Brain microvascular endothelial cell (primary cell): ENCODE measurements around the gene CCDC196.

Experiments
- DNase-seq: peaks from one replicate; pipeline ENCODE4 v3.0.0-alpha.2; 2020
- H3K27ac ChIP-seq: fragments of 250-450 bp; sonication (Bioruptor Pico); 2 replicates; pipeline ENCODE4 v1.5.1; 2020; ENCODE audit warnings: mild to moderate bottlenecking, moderate library complexity
- H3K27me3 ChIP-seq: fragments of 250-450 bp; sonication (Bioruptor Pico); replicated peaks from 2 replicates; pipeline ENCODE4 v1.5.1; 2020; ENCODE audit warnings: mild to moderate bottlenecking
- H3K36me3 ChIP-seq: fragments of 250-450 bp; sonication (Bioruptor Pico); replicated peaks from 2 replicates; pipeline ENCODE4 v1.5.1; 2020; ENCODE audit warnings: mild to moderate bottlenecking
- H3K4me3 ChIP-seq: 2 replicates; pipeline ENCODE4 v1.5.1; 2011; ENCODE audit warnings: low read depth, mild to moderate bottlenecking, control low read depth, low read length, moderate library complexity
- CTCF ChIP-seq: IDR thresholded peaks from 2 replicates; pipeline ENCODE4 v1.5.1; 2011; ENCODE audit warnings: low read depth, mild to moderate bottlenecking, moderate library complexity, low read length, control low read depth, inconsistent platforms; ENCODE audit errors: missing control alignments
- in situ Hi-C: cut with HindIII; loops from 2 replicates; pipeline ENCODE4 v1.10.0; 2017; ENCODE audit warnings: low sequenced_read_pairs, low pct_ligation_motif_present

Gene CCDC196

GRCh38 chr14:66511849-66512248, 25.7 kb downstream of the CCDC196 start:
- DNase-seq = no peak
- Histone ChIP-seq H3K27ac (no peak overlapping the region), H3K27me3 (no peaks in the 10 kb centered on the region), H3K4me3 (no peak overlapping the region), H3K36me3 (no peaks in the 10 kb centered on the region)
- in situ Hi-C loops = no loop called here
- TF ChIP-seq CTCF = no peak

- DNase-seq = no peak
- no peak overlapping the region for H3K27ac ChIP-seq
- no peaks in the 10 kb centered on the region for H3K27me3 ChIP-seq
- no peaks in the 10 kb centered on the region for H3K36me3 ChIP-seq
- no peak overlapping the region for H3K4me3 ChIP-seq
- TF ChIP-seq CTCF = no peak
- in situ Hi-C loops = no loop called here
These were observed 28.0 kb downstream of the CCDC196 start for GRCh38 chr14:66514213-66514612.

- Histone ChIP-seq H3K36me3 (no peaks in the 10 kb centered on the region), H3K27ac (no peak overlapping the region), H3K4me3 (no peak overlapping the region), H3K27me3 (no peaks in the 10 kb centered on the region)
- no peak for TF ChIP-seq CTCF
- no peak for DNase-seq
- in situ Hi-C loops = no loop called here
These were observed 44.4 kb downstream of the CCDC196 start for GRCh38 chr14:66530526-66530925.

GRCh38 chr14:66539034-66539433, 52.9 kb downstream of the CCDC196 start:
- no peaks in the 10 kb centered on the region for H3K36me3 ChIP-seq
- no peak for DNase-seq
- no peaks in the 10 kb centered on the region for H3K27me3 ChIP-seq
- no peak overlapping the region for H3K27ac ChIP-seq
- no peak for TF ChIP-seq CTCF
- in situ Hi-C loops = no loop called here
- H3K4me3 ChIP-seq = no peak overlapping the region

- in situ Hi-C loops = no loop called here
- TF ChIP-seq CTCF = no peak
- no peak overlapping the region for H3K27ac ChIP-seq
These were observed 53.9 kb downstream of the CCDC196 start for GRCh38 chr14:66540038-66540437.

GRCh38 chr14:66541627-66542026, 55.5 kb downstream of the CCDC196 start:
- Histone ChIP-seq H3K27me3 (no peaks in the 10 kb centered on the region), H3K4me3 (no peak overlapping the region), H3K36me3 (no peaks in the 10 kb centered on the region), H3K27ac (no peak overlapping the region)
- no peak for TF ChIP-seq CTCF
- in situ Hi-C loops = no loop called here
- no peak for DNase-seq

More at GRCh38 chr14:66540038-66540437, 53.9 kb downstream of the CCDC196 start:
- no peak for DNase-seq
- no peak overlapping the region for H3K4me3 ChIP-seq
- H3K36me3 ChIP-seq = no peaks in the 10 kb centered on the region
- H3K27me3 ChIP-seq = no peaks in the 10 kb centered on the region
